ENCODE measurements around the gene OST4.

DNA sequence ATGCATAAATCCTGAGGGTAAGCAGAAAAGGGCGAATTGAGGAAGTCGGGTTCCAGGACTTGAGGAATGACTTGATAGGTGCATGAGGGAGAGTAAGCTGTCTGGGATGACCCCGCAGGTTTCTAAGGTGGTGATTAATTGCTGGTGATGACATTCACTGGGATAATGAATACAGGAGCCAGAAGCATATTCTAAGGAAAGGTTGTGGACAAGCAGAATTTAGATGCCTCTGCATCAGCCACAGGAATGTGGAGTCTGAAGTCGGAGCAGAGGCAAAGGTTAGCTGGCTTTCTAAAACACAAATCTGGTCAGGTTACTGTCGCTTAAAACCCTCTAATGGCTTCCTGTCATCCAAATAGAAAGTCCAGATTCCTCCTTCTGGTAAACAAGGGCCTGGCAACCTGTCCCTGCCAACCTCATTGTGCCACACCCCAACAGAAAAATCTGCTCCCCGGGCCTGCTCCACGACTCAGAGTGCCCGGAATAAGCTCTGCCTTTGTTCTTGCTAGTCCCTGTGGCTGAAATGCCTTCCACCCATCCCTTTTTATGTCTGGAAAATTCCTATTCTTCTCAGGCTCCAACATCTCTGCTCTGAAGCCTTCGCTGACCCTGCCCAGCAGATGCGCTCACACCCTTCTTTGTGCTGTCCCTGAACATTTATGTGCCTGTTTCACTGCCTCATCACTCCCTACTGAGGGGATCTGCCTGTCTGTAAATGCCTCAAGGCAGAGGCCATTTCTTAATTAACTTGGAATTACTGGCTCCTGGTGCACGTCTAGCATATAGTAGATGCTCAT, 50.0 kb downstream of the OST4 start:
- TF ChIP-seq POLR2A (IDR thresholded peaks at IDR 0.05) (no peak), EP300 (IDR thresholded peaks at IDR 0.05) (no peak)
- TF ChIP-seq, protein P1, sequence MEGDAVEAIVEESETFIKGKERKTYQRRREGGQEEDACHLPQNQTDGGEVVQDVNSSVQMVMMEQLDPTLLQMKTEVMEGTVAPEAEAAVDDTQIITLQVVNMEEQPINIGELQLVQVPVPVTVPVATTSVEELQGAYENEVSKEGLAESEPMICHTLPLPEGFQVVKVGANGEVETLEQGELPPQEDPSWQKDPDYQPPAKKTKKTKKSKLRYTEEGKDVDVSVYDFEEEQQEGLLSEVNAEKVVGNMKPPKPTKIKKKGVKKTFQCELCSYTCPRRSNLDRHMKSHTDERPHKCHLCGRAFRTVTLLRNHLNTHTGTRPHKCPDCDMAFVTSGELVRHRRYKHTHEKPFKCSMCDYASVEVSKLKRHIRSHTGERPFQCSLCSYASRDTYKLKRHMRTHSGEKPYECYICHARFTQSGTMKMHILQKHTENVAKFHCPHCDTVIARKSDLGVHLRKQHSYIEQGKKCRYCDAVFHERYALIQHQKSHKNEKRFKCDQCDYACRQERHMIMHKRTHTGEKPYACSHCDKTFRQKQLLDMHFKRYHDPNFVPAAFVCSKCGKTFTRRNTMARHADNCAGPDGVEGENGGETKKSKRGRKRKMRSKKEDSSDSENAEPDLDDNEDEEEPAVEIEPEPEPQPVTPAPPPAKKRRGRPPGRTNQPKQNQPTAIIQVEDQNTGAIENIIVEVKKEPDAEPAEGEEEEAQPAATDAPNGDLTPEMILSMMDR (IDR thresholded peaks at IDR 0.05): no peak

All from tibial nerve (tissue), 4 donors.